Uterus (tissue), 4 donors: ENCODE data around the gene CPE. TPM values are rescaled to one million over a fixed set of nuclear protein-coding genes. Genes with fewer than 3 reads are reported as not detected.
A peak's percentile ranks its signal among the peaks of the same experiment; 100 is the strongest.

Experiments
- DNase-seq, 2 donors: peaks; one replicate each; pipeline ENCODE4 v3.0.0-alpha.2; 2019 to 2020
- H3K27ac ChIP-seq, 2 donors: fragments of 200-600 bp; sonication (generic); 1 replicate in 1 of 2; 2 replicates in 1 of 2; pipeline ENCODE4 v1.5.1; 2016 to 2018
- H3K27me3 ChIP-seq, 2 donors: fragments of 200-600 bp; sonication (generic); one replicate each; pipeline ENCODE4 v1.5.1; 2018 to 2019; ENCODE audit warnings: control low read depth in 1 of 2
- H3K36me3 ChIP-seq, 2 donors: fragments of 200-600 bp; sonication (generic); one replicate each; pipeline ENCODE4 v1.5.1; 2019; ENCODE audit warnings: control low read depth in 1 of 2
- H3K4me1 ChIP-seq, 2 donors: fragments of 200-600 bp; sonication (generic); one replicate each; pipeline ENCODE4 v1.5.1; 2018 to 2019; ENCODE audit warnings: control low read depth in 1 of 2
- H3K4me3 ChIP-seq, 2 donors: fragments of 200-600 bp; sonication (generic); 1 replicate in 1 of 2; 2 replicates in 1 of 2; pipeline ENCODE4 v1.5.1; 2018 to 2019; ENCODE audit warnings: mild to moderate bottlenecking in 1 of 2
- H3K9me3 ChIP-seq, 2 donors: fragments of 200-600 bp; sonication (generic); one replicate each; pipeline ENCODE4 v1.5.1; 2019; ENCODE audit warnings: control low read depth in 1 of 2
- POLR2A ChIP-seq, 2 donors: fragments of 450-650 bp; IDR thresholded peaks; one replicate each; pipeline ENCODE4 v1.6.1; 2016; ENCODE audit warnings: antibody characterized with exemption in 2 of 2, mild to moderate bottlenecking in 1 of 2, moderate library complexity in 1 of 2
- intact Hi-C: fragments of 100-400 bp; cut with DNase I; formaldehyde crosslinking; loops from one replicate; pipeline ENCODE4 v1.15.1; 2023; ENCODE audit warnings: low total_unique reads
- total RNA-seq, 4 donors: library from RNA; depleted of rRNA in 3 of 4; stranded (reverse); fragments of >200 nt in 3 of 4; gene quantifications; one replicate each; pipeline versions ENCODE4 v1.1.0 to v1.2.4, GENCODE V29; 2014 to 2023
- TF ChIP-seq, protein P1 (sequence below), 4 experiments: fragments of 200-600 bp in 2 of 4; fragments of 450-650 bp in 2 of 4; sonication (generic) in 2 of 4; IDR thresholded peaks; one replicate each; pipeline ENCODE4 v1.5.1; 2016 to 2019; ENCODE audit warnings: antibody characterized with exemption in 4 of 4, mild to moderate bottlenecking in 2 of 4, moderate library complexity in 1 of 4
- donor health status: DM: yes; HTN: yes; CAD: no.

Gene CPE
- total RNA-seq, 4 donors from 2014 or later = 85.0 to 395 (median 129) TPM

DNA sequence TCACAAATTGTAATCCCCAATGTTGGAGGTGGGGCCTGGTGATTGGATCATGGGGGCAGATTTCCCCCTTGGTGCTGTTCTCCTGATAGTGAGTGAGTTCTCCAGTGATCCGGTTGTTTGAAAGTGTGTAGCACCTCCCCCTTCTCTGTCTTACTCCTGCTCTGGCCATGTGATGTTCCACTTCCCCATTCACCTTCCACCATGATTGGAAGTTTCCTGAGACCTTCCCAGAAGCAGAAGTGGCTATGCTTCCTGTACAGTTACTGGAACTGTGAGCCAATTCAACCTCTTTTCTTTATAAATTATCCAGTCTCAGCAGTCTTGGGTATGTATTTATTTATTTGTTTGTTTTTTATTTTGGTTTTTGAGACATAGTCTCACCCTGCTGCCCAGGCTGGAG, 143.2 kb downstream of the CPE start:
- Histone ChIP-seq H3K4me3 (no peak overlapping the region), H3K9me3 (no peaks in the 10 kb centered on the region), H3K27me3 (no peaks in the 10 kb centered on the region), H3K27ac (no peak overlapping the region), H3K4me1 (no peaks in the 10 kb centered on the region), H3K36me3 (no peaks in the 10 kb centered on the region)
- intact Hi-C loops = no loop called here
- TF ChIP-seq, protein P1, sequence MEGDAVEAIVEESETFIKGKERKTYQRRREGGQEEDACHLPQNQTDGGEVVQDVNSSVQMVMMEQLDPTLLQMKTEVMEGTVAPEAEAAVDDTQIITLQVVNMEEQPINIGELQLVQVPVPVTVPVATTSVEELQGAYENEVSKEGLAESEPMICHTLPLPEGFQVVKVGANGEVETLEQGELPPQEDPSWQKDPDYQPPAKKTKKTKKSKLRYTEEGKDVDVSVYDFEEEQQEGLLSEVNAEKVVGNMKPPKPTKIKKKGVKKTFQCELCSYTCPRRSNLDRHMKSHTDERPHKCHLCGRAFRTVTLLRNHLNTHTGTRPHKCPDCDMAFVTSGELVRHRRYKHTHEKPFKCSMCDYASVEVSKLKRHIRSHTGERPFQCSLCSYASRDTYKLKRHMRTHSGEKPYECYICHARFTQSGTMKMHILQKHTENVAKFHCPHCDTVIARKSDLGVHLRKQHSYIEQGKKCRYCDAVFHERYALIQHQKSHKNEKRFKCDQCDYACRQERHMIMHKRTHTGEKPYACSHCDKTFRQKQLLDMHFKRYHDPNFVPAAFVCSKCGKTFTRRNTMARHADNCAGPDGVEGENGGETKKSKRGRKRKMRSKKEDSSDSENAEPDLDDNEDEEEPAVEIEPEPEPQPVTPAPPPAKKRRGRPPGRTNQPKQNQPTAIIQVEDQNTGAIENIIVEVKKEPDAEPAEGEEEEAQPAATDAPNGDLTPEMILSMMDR (IDR thresholded peaks at IDR 0.05) = no peak
- TF ChIP-seq POLR2A (IDR thresholded peaks at IDR 0.05) = no peak
- DNase-seq = no peak

DNA sequence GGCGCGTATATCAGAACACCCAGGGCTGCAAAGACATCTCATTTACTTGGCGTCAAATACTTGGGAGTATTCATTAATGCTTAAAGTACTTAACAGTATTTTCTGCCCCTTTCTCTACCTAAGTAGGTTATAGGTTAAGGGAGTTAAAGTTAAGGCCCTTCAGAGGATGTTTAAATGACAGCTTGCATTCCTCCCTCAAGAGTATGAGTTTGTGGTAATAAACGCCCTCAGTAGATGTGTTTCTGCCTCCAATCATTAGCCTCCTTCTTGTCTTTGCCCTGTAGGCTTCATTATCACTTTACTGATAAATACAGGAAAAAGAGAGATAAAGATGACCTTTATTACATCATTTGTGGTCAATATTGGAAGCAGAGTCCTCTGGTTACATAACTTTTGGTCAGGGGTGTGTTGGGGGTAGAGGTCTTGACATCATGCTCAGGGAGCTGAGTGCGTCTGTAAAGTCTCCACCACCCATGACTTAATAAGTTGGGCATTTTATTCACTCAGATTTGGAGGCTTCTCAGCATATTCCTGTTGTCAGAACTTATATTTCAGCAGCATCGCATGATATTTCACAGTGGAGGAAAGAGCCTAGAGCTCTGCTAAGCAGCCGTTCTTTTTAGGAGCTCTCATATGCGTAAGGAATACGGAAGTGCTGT, 145.9 kb downstream of the CPE start:
- no peaks in the 10 kb centered on the region for H3K9me3 ChIP-seq
- H3K36me3 ChIP-seq = no peaks in the 10 kb centered on the region
- TF ChIP-seq POLR2A (IDR thresholded peaks at IDR 0.05) = no peak
- TF ChIP-seq, protein P1 (IDR thresholded peaks at IDR 0.05) = no peak
- DNase-seq = no peak
- H3K27ac ChIP-seq = no peak overlapping the region
- H3K4me1 ChIP-seq = no peaks in the 10 kb centered on the region
- no peaks in the 10 kb centered on the region for H3K27me3 ChIP-seq
- H3K4me3 ChIP-seq = no peak overlapping the region
- intact Hi-C loops = no loop called here

DNA sequence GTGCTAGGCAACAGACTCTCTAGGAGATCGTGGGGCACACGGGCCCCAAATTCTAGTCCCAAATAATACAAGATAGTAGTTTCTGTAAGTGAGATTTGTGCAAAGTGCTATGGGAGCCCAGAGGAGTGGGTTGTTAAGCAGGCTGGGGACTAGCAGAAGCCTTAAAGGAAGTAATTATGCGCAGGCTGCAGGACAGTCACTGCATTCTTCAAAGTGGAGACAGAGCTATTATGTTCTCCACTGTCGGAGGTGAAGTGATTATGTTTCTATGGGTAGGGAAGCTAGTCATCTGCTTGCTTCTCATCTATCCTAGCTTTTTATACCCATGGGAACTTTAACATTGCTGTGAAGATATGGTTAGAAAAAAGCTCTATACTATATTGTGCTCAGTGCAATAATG, 154.2 kb downstream of the CPE start:
- no peaks in the 10 kb centered on the region for H3K36me3 ChIP-seq
- no peak for DNase-seq
- no peaks in the 10 kb centered on the region for H3K4me1 ChIP-seq
- H3K9me3 ChIP-seq = no peaks in the 10 kb centered on the region
- H3K4me3 ChIP-seq = no peak overlapping the region
- no peaks in the 10 kb centered on the region for H3K27me3 ChIP-seq
- no peak overlapping the region for H3K27ac ChIP-seq
- TF ChIP-seq, protein P1 (IDR thresholded peaks at IDR 0.05) = no peak
- intact Hi-C loops = no loop called here

DNA sequence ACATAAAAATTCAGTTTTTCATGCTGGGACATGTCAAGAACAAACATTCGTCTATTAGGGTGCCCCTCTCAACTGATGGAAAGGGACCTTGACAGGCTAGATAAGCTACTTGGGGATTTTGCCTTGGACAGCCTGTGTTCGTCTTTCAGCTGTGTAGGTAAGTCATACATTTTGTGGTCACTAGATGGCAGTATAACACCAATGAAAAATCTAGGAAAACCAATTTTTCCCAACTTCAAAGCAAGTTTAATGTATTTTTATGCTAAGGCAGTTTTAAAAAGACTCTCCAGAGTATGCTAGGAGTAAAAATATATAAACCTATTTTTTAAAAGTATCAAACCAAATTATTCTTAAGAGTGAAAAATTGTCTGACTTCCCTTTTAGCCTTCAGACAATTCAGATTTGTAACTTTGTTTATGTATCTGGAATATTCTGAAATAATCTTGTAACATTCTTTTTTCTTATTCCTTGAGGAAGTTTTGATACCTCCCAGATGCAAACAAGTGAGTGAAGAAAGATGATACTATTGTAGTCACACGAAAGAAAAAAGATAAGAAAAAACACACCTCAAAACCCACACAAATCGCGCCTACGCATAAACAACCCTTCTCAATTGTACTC, 158.3 kb downstream of the CPE start:
- H3K4me3 ChIP-seq = no peak overlapping the region
- TF ChIP-seq POLR2A (IDR thresholded peaks at IDR 0.05) = no peak
- TF ChIP-seq, protein P1 (IDR thresholded peaks at IDR 0.05) = peak; percentile 59 to 72 (median 70)
- H3K36me3 ChIP-seq = no peaks in the 10 kb centered on the region
- no peaks in the 10 kb centered on the region for H3K9me3 ChIP-seq
- intact Hi-C loops = loop anchor here (5.0 kb wide), 1 partner anchor 555 kb away; no protein-coding TSS in a partner anchor
- H3K27ac ChIP-seq = no peak overlapping the region
- DNase-seq = no peak
- H3K4me1 ChIP-seq = no peaks in the 10 kb centered on the region
- no peaks in the 10 kb centered on the region for H3K27me3 ChIP-seq

DNA sequence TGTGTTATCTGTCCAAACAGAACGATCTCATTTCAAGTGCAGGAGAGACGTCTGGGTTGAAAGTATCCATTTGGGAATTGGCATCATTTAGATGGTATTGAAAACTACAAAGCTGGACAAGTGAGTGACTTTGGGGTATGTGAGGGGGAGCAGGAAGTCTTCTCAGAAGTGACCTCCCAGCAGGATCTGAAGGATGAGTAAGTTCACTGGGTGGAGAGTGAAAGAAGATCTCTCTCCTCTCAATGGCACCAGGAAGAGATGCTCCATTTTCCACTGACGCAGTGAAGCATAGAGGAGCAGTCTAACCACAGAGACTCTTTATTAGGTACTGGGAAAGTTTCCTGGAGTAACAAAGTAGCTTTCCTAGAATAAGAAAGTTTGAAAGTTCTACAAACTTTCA, 161.0 kb downstream of the CPE start:
- Histone ChIP-seq H3K27ac (no peak overlapping the region), H3K9me3 (no peaks in the 10 kb centered on the region), H3K27me3 (no peaks in the 10 kb centered on the region), H3K4me3 (no peak overlapping the region), H3K36me3 (no peaks in the 10 kb centered on the region), H3K4me1 (no peaks in the 10 kb centered on the region)
- DNase-seq = no peak
- no peak for TF ChIP-seq POLR2A (IDR thresholded peaks at IDR 0.05)
- TF ChIP-seq, protein P1 (IDR thresholded peaks at IDR 0.05) = no peak
- intact Hi-C loops = loop anchor here (5.0 kb wide), 1 partner anchor 552 kb away; no protein-coding TSS in a partner anchor
